Spleen (tissue), 11 donors: ENCODE results near the gene ZNF532. TPM values are rescaled to one million over a fixed set of nuclear protein-coding genes. Genes with fewer than 3 reads are reported as not detected.

Source experiments
- DNase-seq: peaks from one replicate; pipeline ENCODE4 v3.0.0-alpha.2; 2020
- H3K27ac ChIP-seq, 8 donors: fragments of 200-600 bp; sonication (generic) in 7 of 8; 1 replicate in 4 of 8; 2 replicates in 4 of 8; pipeline versions ENCODE4 v1.5.0 to v1.8.0; 2016 to 2021; ENCODE audit warnings: inconsistent platforms in 4 of 8, mild to moderate bottlenecking in 4 of 8, moderate library complexity in 1 of 8
- H3K27me3 ChIP-seq, 7 donors: fragments of 200-600 bp; sonication (generic) in 6 of 7; replicated peaks in 1 of 7; 1 replicate in 4 of 7; 2 replicates in 3 of 7; pipeline versions ENCODE4 v1.5.0 to v1.8.0; 2016 to 2021; ENCODE audit warnings: inconsistent platforms in 3 of 7, mild to moderate bottlenecking in 1 of 7
- H3K36me3 ChIP-seq, 6 donors: fragments of 200-600 bp; sonication (generic) in 5 of 6; 1 replicate in 4 of 6; 2 replicates in 2 of 6; pipeline versions ENCODE4 v1.5.0 to v1.8.0; 2016 to 2021; ENCODE audit warnings: inconsistent platforms in 2 of 6
- H3K4me1 ChIP-seq, 6 donors: fragments of 200-600 bp; sonication (generic) in 5 of 6; 1 replicate in 3 of 6; 2 replicates in 3 of 6; pipeline versions ENCODE4 v1.5.0 to v1.8.0; 2016 to 2021; ENCODE audit warnings: inconsistent platforms in 3 of 6
- H3K4me3 ChIP-seq, 8 donors: fragments of 200-600 bp; sonication (generic) in 7 of 8; 1 replicate in 4 of 8; 2 replicates in 4 of 8; pipeline versions ENCODE4 v1.5.0 to v1.8.0; 2016 to 2021; ENCODE audit warnings: inconsistent platforms in 4 of 8, mild to moderate bottlenecking in 4 of 8, moderate library complexity in 2 of 8
- H3K9me3 ChIP-seq, 8 donors: fragments of 200-600 bp; sonication (generic) in 7 of 8; 1 replicate in 4 of 8; 2 replicates in 4 of 8; pipeline versions ENCODE4 v1.5.0 to v1.8.0; 2016 to 2021; ENCODE audit warnings: inconsistent platforms in 4 of 8
- POLR2A ChIP-seq, 3 donors: fragments of 450-650 bp; IDR thresholded peaks; one replicate each; pipeline ENCODE4 v1.5.1; 2017; ENCODE audit warnings: antibody characterized with exemption in 3 of 3, mild to moderate bottlenecking in 1 of 3
- POLR2AphosphoS5 ChIP-seq, 3 donors: sonication (generic); formaldehyde crosslinking; IDR thresholded peaks; one replicate each; pipeline ENCODE4 v1.5.1; 2017; ENCODE audit warnings: antibody characterized with exemption in 3 of 3
- WGBS, 5 donors: extraction: QIAGEN DNeasy Blood & Tissue Kit in 3 of 5; methylation state at CpG; one replicate each; pipeline versions ENCODE4 v1.1.5 to v1.1.7; 2013 to 2018; 5-methylcytosine and 5-hydroxymethylcytosine counted together
- intact Hi-C: fragments of 100-400 bp; cut with DNase I; formaldehyde crosslinking; loops from one replicate; pipeline ENCODE4 v1.15.0; 2023; ENCODE audit warnings: low total_unique reads
- polyA plus RNA-seq, 3 donors: library from polyadenylated mRNA; stranded (reverse); fragments of 200-250 nt; gene quantifications; one replicate each; pipeline ENCODE4 v1.2.1, GENCODE V29; 2013
- total RNA-seq, 7 donors: library from RNA; depleted of rRNA in 3 of 7; stranded (reverse); fragments of >200 nt in 3 of 7; fragmentation: NEBNext Ultra II Directional in 4 of 7; extraction: Animal tissue kit (Norgen Biotek cat#: 25700) in 4 of 7; gene quantifications; one replicate each; pipeline versions ENCODE4 v1.1.0 to v1.2.1, GENCODE V29; 2016 to 2021
- TF ChIP-seq, protein P1 (sequence below), 11 experiments: fragments of 200-600 bp in 7 of 11; fragments of 450-650 bp in 4 of 11; sonication (generic) in 4 of 11; IDR thresholded peaks in 8 of 11; conservative IDR thresholded peaks in 3 of 11; 1 replicate in 7 of 11; 2 replicates in 4 of 11; pipeline versions ENCODE4 v1.4.0 to v1.8.0; 2016 to 2021; ENCODE audit warnings: antibody characterized with exemption in 11 of 11, inconsistent platforms in 4 of 11, mild to moderate bottlenecking in 1 of 11
- donor health status: healthy with polysubstance abuse.
- donor health status: DM: no; HTN: no; CAD: no; lungs with moderate emphysema.
- donor health status: DM: no; HTN: no; CAD: no.
- donor health status: Bipolar disorder and iron deficiency.
- donor health status: healthy.
- donor health status: DM: no; HTN: no; CAD: no.
- donor health status: DM: yes; HTN: yes; CAD: no.

The ZNF532 gene
- total and polyA plus RNA-seq, 10 donors, result 5.2 to 64.8 (median 42.4) TPM

DNA sequence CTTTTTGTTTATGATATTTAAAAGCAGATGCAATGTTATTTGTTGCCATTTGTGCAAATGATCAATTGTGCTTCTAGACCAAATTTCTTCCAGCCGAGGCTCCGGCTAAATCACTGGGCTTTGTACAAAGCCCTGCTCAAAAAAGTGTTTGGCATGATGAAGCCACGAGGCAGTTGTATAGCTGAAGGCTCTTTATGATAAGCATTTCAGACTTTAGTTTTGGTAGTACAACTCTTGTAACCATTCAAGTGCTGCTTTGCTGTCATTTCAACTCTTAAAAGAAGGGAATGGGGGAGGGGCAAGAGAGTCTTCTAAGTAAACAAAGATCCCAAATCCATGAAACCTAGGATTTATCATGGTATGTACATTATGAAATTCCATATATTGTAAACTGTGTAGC, 3.3 kb upstream of the ZNF532 start:
- TF ChIP-seq POLR2A (IDR thresholded peaks at IDR 0.05) (no peak), POLR2AphosphoS5 (IDR thresholded peaks at IDR 0.05) (no peak)
- TF ChIP-seq, protein P1, sequence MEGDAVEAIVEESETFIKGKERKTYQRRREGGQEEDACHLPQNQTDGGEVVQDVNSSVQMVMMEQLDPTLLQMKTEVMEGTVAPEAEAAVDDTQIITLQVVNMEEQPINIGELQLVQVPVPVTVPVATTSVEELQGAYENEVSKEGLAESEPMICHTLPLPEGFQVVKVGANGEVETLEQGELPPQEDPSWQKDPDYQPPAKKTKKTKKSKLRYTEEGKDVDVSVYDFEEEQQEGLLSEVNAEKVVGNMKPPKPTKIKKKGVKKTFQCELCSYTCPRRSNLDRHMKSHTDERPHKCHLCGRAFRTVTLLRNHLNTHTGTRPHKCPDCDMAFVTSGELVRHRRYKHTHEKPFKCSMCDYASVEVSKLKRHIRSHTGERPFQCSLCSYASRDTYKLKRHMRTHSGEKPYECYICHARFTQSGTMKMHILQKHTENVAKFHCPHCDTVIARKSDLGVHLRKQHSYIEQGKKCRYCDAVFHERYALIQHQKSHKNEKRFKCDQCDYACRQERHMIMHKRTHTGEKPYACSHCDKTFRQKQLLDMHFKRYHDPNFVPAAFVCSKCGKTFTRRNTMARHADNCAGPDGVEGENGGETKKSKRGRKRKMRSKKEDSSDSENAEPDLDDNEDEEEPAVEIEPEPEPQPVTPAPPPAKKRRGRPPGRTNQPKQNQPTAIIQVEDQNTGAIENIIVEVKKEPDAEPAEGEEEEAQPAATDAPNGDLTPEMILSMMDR (IDR thresholded peaks at IDR 0.05 in 8 of 11, conservative IDR thresholded peaks at IDR 0.05 in 3 of 11), result no peak
- H3K4me1 ChIP-seq, result peaks cover 20 to 64% (median 39%) of the 10 kb centered on the region in 6 donors
- H3K4me3 ChIP-seq, result no peak overlapping the region
- H3K27ac ChIP-seq, result peak overlapping the region in 6 of 8 donors; percentile 31 to 93 (median 64)
- peaks cover 0 to 24% (median 0%) of the 10 kb centered on the region in 7 donors for H3K27me3 ChIP-seq
- WGBS, 5 donors, result 75 to 92% (median 90%) methylated on average over 3 of the region's 3 CpGs
- intact Hi-C loops, result no loop called here
- DNase-seq, result no peak
- peaks cover 0 to 8% (median 0%) of the 10 kb centered on the region in 6 donors for H3K36me3 ChIP-seq
- H3K9me3 ChIP-seq, result no peaks in the 10 kb centered on the region

GRCh38 chr18:58861861-58862301, 2.8 kb upstream of the ZNF532 start:
- 77 to 91% (median 82%) methylated on average over 5 of the region's 5 CpGs for WGBS, 5 donors
- Histone ChIP-seq H3K27ac (peak overlapping the region in 6 of 8 donors; percentile 87 to 95 (median 92)), H3K9me3 (no peaks in the 10 kb centered on the region), H3K4me1 (peaks cover 24 to 69% (median 43%) of the 10 kb centered on the region in 6 donors), H3K36me3 (peaks cover 0 to 8% (median 0%) of the 10 kb centered on the region in 6 donors), H3K27me3 (peaks cover 0 to 24% (median 0%) of the 10 kb centered on the region in 7 donors), H3K4me3 (no peak overlapping the region)
- intact Hi-C loops, result no loop called here
- no peak for TF ChIP-seq POLR2A (IDR thresholded peaks at IDR 0.05)
- TF ChIP-seq, protein P1 (IDR thresholded peaks at IDR 0.05 in 8 of 11, conservative IDR thresholded peaks at IDR 0.05 in 3 of 11), result no peak
- TF ChIP-seq POLR2AphosphoS5 (IDR thresholded peaks at IDR 0.05), result no peak
- no peak for DNase-seq

GRCh38 chr18:58862356-58862755, 2.3 kb upstream of the ZNF532 start:
- intact Hi-C loops, result no loop called here
- Histone ChIP-seq H3K9me3 (no peaks in the 10 kb centered on the region), H3K36me3 (peaks cover 0 to 12% (median 1%) of the 10 kb centered on the region in 6 donors), H3K4me1 (peaks cover 24 to 74% (median 46%) of the 10 kb centered on the region in 6 donors), H3K27ac (peak overlapping the region; percentile 82 to 95 (median 90)), H3K4me3 (peak overlapping the region in 3 of 8 donors; percentile 15 to 70 (median 38)), H3K27me3 (peaks cover 0 to 24% (median 0%) of the 10 kb centered on the region in 7 donors)
- 93 to 96% (median 94%) methylated on average over 10 of the region's 10 CpGs for WGBS, 5 donors
- TF ChIP-seq POLR2A (IDR thresholded peaks at IDR 0.05) (no peak), POLR2AphosphoS5 (IDR thresholded peaks at IDR 0.05) (no peak)
- TF ChIP-seq, protein P1 (IDR thresholded peaks at IDR 0.05 in 8 of 11, conservative IDR thresholded peaks at IDR 0.05 in 3 of 11), result no peak
- no peak for DNase-seq

DNA sequence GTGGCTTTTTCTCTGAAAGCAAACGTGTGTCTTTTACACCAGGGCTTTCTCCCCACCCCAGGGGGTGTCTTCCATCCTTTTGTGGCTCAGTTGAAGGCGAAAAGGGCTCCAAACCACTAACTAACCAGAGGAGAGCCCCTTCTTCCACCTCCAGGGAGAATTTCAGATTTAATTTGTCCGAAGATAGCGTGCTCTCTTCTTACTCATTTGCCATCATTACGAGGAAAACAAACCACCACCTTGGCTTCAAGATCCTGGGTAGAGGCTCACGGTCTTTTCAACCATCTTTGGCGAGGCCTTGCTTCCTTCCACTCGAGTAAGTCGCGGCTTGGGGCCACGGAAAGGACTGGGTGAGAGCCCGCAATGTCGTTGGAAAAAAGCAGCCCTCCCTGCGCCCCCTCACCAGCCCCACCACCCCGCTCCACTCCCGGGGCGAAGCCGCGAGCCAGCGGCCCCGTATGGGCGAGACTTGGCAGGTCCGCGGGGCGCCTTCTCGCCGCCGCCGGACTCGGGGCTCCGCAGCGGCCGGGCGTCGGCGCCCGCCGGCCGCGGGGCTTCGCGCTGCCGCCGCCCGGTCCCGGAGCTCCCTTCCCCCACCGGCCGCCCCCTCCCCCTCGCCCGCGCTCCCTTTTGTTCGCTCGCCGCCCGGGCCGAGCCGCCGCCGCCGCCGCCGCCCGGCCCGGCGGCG, 1.7 kb upstream of the ZNF532 start:
- Histone ChIP-seq H3K4me1 (peaks cover 24 to 80% (median 49%) of the 10 kb centered on the region in 6 donors), H3K27me3 (peaks cover 0 to 24% (median 0%) of the 10 kb centered on the region in 7 donors), H3K36me3 (peaks cover 0 to 18% (median 5%) of the 10 kb centered on the region in 6 donors), H3K4me3 (peak overlapping the region in 5 of 8 donors; percentile 15 to 70 (median 41)), H3K9me3 (no peaks in the 10 kb centered on the region), H3K27ac (peak overlapping the region; percentile 82 to 95 (median 91))
- TF ChIP-seq POLR2AphosphoS5 (IDR thresholded peaks at IDR 0.05) (no peak), POLR2A (IDR thresholded peaks at IDR 0.05) (no peak)
- TF ChIP-seq, protein P1 (IDR thresholded peaks at IDR 0.05 in 8 of 11, conservative IDR thresholded peaks at IDR 0.05 in 3 of 11), result no peak
- intact Hi-C loops, result no loop called here
- 4 to 17% (median 9%) methylated on average over 13 to 66 of the region's 66 CpGs for WGBS, 5 donors
- DNase-seq, result peak; percentile 82
